Liver (tissue), 9 donors: ENCODE data around the gene SHC1. TPM values are rescaled to one million over a fixed set of nuclear protein-coding genes. Genes with fewer than 3 reads are reported as not detected.

Source experiments
- DNase-seq: peaks from one replicate; pipeline ENCODE4 v3.0.0-alpha.2; 2017; ENCODE audit warnings: low spot score
- H3K27ac ChIP-seq, 2 donors: one replicate each; pipeline ENCODE4 v1.7.0; 2013; ENCODE audit warnings: inconsistent platforms in 2 of 2, low read length in 2 of 2, control low read depth in 1 of 2, low read depth in 1 of 2, mild to moderate bottlenecking in 1 of 2
- H3K27me3 ChIP-seq, 4 donors: one replicate each; pipeline versions ENCODE4 v1.6.1 to v1.7.0; 2013; ENCODE audit warnings: low read length in 3 of 4, inconsistent platforms in 1 of 4, mild to moderate bottlenecking in 1 of 4, moderate library complexity in 1 of 4; ENCODE audit not compliant: control insufficient read depth in 4 of 4, insufficient read depth in 4 of 4
- H3K36me3 ChIP-seq, 4 donors: one replicate each; pipeline versions ENCODE4 v1.6.1 to v1.7.0; 2013; ENCODE audit warnings: low read length in 3 of 4, mild to moderate bottlenecking in 3 of 4, low read depth in 1 of 4, moderate library complexity in 1 of 4; ENCODE audit not compliant: control insufficient read depth in 4 of 4, insufficient read depth in 3 of 4
- H3K4me1 ChIP-seq, 4 donors: one replicate each; pipeline versions ENCODE4 v1.6.1 to v1.7.0; 2013; ENCODE audit warnings: low read length in 3 of 4, mild to moderate bottlenecking in 3 of 4, moderate library complexity in 1 of 4; ENCODE audit not compliant: control insufficient read depth in 4 of 4, insufficient read depth in 4 of 4
- H3K4me3 ChIP-seq, 3 donors: one replicate each; pipeline versions ENCODE4 v1.6.1 to v1.7.0; 2013; ENCODE audit warnings: low read length in 3 of 3, control low read depth in 1 of 3, low read depth in 1 of 3, mild to moderate bottlenecking in 1 of 3
- H3K9ac ChIP-seq, 2 donors: one replicate each; pipeline ENCODE4 v1.7.0; 2013; ENCODE audit warnings: low read length in 2 of 2, mild to moderate bottlenecking in 2 of 2, moderate library complexity in 2 of 2, control low read depth in 1 of 2, low read depth in 1 of 2
- H3K9me3 ChIP-seq, 4 donors: one replicate each; pipeline versions ENCODE4 v1.6.1 to v1.7.0; 2013; ENCODE audit warnings: low read length in 3 of 4; ENCODE audit not compliant: control insufficient read depth in 4 of 4
- EGR1 ChIP-seq, 2 donors: IDR thresholded peaks; 2 replicates each; pipeline ENCODE4 v1.6.1; 2016 to 2018; ENCODE audit warnings: antibody characterized with exemption in 2 of 2, low read depth in 2 of 2
- FOXA1 ChIP-seq: IDR thresholded peaks from 2 replicates; pipeline ENCODE4 v1.6.1; 2016; ENCODE audit warnings: antibody characterized with exemption
- FOXA2 ChIP-seq: IDR thresholded peaks from 2 replicates; pipeline ENCODE4 v1.6.1; 2016; ENCODE audit warnings: antibody characterized with exemption
- GABPA ChIP-seq, 2 donors: IDR thresholded peaks in 1 of 2; conservative IDR thresholded peaks in 1 of 2; 2 replicates each; pipeline ENCODE4 v1.6.1; 2016; ENCODE audit warnings: antibody characterized with exemption in 2 of 2, mild to moderate bottlenecking in 1 of 2, moderate library complexity in 1 of 2
- HNF4A ChIP-seq, 2 donors: conservative IDR thresholded peaks; 2 replicates each; pipeline ENCODE4 v1.6.1; 2016; ENCODE audit warnings: antibody characterized with exemption in 2 of 2, mild to moderate bottlenecking in 2 of 2
- MAX ChIP-seq: IDR thresholded peaks from 2 replicates; pipeline ENCODE4 v1.6.1; 2016; ENCODE audit warnings: antibody characterized with exemption
- NR2F2 ChIP-seq: IDR thresholded peaks from 2 replicates; pipeline ENCODE4 v1.6.1; 2016; ENCODE audit warnings: antibody characterized with exemption
- RAD21 ChIP-seq, 2 donors: IDR thresholded peaks; 2 replicates each; pipeline ENCODE4 v1.6.1; 2016; ENCODE audit warnings: antibody characterized with exemption in 2 of 2, mild to moderate bottlenecking in 2 of 2
- REST ChIP-seq: IDR thresholded peaks from 2 replicates; pipeline ENCODE4 v1.6.1; 2016; ENCODE audit warnings: antibody characterized with exemption, mild to moderate bottlenecking
- RXRA ChIP-seq, 2 donors: IDR thresholded peaks; 2 replicates each; pipeline ENCODE4 v1.6.1; 2017 to 2018; ENCODE audit warnings: antibody characterized with exemption in 2 of 2, mild to moderate bottlenecking in 1 of 2
- SP1 ChIP-seq: IDR thresholded peaks from 2 replicates; pipeline ENCODE4 v1.6.1; 2018; ENCODE audit warnings: antibody characterized with exemption, mild to moderate bottlenecking
- TAF1 ChIP-seq: conservative IDR thresholded peaks from 2 replicates; pipeline ENCODE4 v1.6.1; 2016; ENCODE audit warnings: antibody characterized with exemption, mild to moderate bottlenecking
- YY1 ChIP-seq: IDR thresholded peaks from 2 replicates; pipeline ENCODE4 v1.6.1; 2016; ENCODE audit warnings: antibody characterized with exemption, mild to moderate bottlenecking
- ZBTB33 ChIP-seq: IDR thresholded peaks from 2 replicates; pipeline ENCODE4 v1.6.1; 2016; ENCODE audit warnings: antibody characterized with exemption
- WGBS: extraction: QIAGEN DNeasy Blood & Tissue Kit; methylation state at CpG from one replicate; pipeline ENCODE4 v1.1.7; 2013; 5-methylcytosine and 5-hydroxymethylcytosine counted together
- polyA plus RNA-seq, 2 donors: library from polyadenylated mRNA; stranded (reverse) in 1 of 2; unstranded in 1 of 2; fragments of 200-250 nt in 1 of 2; fragments of >200 nt in 1 of 2; fragmentation: Nextera tagmentation in 1 of 2; extraction: Ambion mirVana in 1 of 2; gene quantifications; one replicate each; pipeline versions ENCODE4 v1.2.1 to v1.2.3, GENCODE V29; 2013 to 2015
- total RNA-seq, 2 donors: library from RNA; depleted of rRNA; stranded (reverse); fragments of >200 nt; gene quantifications; one replicate each; pipeline ENCODE4 v1.2.3, GENCODE V29; 2014
- TF ChIP-seq, protein P1 (sequence below): fragments of 150-350 bp; IDR thresholded peaks from 2 replicates; pipeline ENCODE4 v1.5.1; 2017; ENCODE audit warnings: improper control_type of control experiment, low read depth, low read length; ENCODE audit not compliant: missing input control
- TF ChIP-seq, protein P2 (sequence below): IDR thresholded peaks from 2 replicates; pipeline ENCODE4 v1.6.1; 2016; ENCODE audit warnings: antibody characterized with exemption
- donor health status: healthy.
- donor health status: healthy.
- donor health status: healthy.
- donor health status: healthy.
- donor health status: healthy.

The SHC1 gene
- total and polyA plus RNA-seq, 4 donors: 27.2 to 65.5 (median 58.0) TPM

DNA sequence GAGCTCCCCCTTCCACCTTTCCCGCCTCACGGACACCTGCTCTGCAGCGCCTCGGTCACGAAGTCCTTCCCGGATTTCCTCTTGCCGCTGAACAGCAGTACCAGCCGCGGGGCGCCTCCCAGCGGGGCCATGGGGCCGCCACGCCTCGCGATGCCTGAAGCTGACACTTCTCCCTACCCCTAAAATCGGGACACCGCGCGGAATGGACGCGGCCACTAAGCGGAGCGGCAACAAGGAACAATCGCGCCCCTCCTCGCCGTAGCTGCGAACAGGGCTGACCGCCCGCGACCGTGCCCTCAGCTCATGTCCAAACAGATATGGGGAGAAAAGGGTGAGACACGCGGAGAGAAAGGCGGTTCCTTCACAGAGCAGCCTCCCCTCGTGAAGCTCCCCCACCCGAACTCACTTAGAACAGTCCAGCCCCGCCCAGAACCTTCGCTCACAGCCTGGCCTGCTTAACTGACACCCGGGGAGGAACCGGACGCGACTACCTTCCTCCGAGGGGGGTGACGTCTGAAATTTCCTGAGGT, 33.9 kb downstream of the SHC1 start, which contains the start of gene PMVK:
Gene PMVK, minus strand, starts transcription at position 165 of the 530 bp plus-strand sequence. Its CDS starts 34 bp downstream, at position 131.
- Histone ChIP-seq H3K4me1 (peaks cover 0 to 34% (median 26%) of the 10 kb centered on the region in 4 donors), H3K27ac (peak within 1 kb of the TSS; percentile 94 to 100), H3K36me3 (no peaks in the 10 kb centered on the region), H3K9me3 (no peaks in the 10 kb centered on the region), H3K4me3 (peak within 1 kb of the TSS; percentile 49 to 77 (median 63)), H3K9ac (peak within 1 kb of the TSS; percentile 98), H3K27me3 (no peaks in the 10 kb centered on the region)
- DNase-seq: peak; percentile 93
- TF ChIP-seq, protein P1, sequence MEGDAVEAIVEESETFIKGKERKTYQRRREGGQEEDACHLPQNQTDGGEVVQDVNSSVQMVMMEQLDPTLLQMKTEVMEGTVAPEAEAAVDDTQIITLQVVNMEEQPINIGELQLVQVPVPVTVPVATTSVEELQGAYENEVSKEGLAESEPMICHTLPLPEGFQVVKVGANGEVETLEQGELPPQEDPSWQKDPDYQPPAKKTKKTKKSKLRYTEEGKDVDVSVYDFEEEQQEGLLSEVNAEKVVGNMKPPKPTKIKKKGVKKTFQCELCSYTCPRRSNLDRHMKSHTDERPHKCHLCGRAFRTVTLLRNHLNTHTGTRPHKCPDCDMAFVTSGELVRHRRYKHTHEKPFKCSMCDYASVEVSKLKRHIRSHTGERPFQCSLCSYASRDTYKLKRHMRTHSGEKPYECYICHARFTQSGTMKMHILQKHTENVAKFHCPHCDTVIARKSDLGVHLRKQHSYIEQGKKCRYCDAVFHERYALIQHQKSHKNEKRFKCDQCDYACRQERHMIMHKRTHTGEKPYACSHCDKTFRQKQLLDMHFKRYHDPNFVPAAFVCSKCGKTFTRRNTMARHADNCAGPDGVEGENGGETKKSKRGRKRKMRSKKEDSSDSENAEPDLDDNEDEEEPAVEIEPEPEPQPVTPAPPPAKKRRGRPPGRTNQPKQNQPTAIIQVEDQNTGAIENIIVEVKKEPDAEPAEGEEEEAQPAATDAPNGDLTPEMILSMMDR: no peak
- TF ChIP-seq SP1: peak; percentile 79
- TF ChIP-seq NR2F2: peak; percentile 36
- no peak for TF ChIP-seq FOXA1
- no peak for TF ChIP-seq FOXA2
- TF ChIP-seq MAX: peak; percentile 99
- peak; percentile 96 for TF ChIP-seq ZBTB33
- TF ChIP-seq, protein P2, sequence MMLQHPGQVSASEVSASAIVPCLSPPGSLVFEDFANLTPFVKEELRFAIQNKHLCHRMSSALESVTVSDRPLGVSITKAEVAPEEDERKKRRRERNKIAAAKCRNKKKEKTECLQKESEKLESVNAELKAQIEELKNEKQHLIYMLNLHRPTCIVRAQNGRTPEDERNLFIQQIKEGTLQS: no peak
- no peak for TF ChIP-seq EGR1 (IDR thresholded peaks at IDR 0.05; ENCODE audit: low read depth in 2 of 2)
- peak in 1 of 2 donors; percentile 78 for TF ChIP-seq GABPA (IDR thresholded peaks at IDR 0.05 in 1 of 2, conservative IDR thresholded peaks at IDR 0.05 in 1 of 2)
- TF ChIP-seq TAF1: peak; percentile 62
- TF ChIP-seq HNF4A (conservative IDR thresholded peaks at IDR 0.05): peak; percentile 2 to 23
- TF ChIP-seq RXRA (IDR thresholded peaks at IDR 0.05): peak in 1 of 2 donors; percentile 61
- peak; percentile 89 for TF ChIP-seq REST
- TF ChIP-seq RAD21 (IDR thresholded peaks at IDR 0.05): peak; percentile 55 to 58
- peak; percentile 95 for TF ChIP-seq YY1
- WGBS: under 1% methylated on average over 45 of the region's 45 CpGs
